Astrocyte of the cerebellum (primary cell): ENCODE results near the gene PRKAR1A.

Experiments used
- DNase-seq: peaks from one replicate; pipeline ENCODE4 v3.0.0-alpha.2; 2011; ENCODE audit warnings: low read depth
- H3K4me3 ChIP-seq: 2 replicates; pipeline ENCODE4 v1.5.1; 2011; ENCODE audit warnings: mild to moderate bottlenecking, low read depth, low read length, moderate library complexity
- in situ Hi-C: cut with HindIII; loops from 2 replicates; pipeline ENCODE4 v1.10.0; 2017; ENCODE audit warnings: low sequenced_read_pairs
- TF ChIP-seq, protein P1 (sequence below): IDR thresholded peaks from 2 replicates; pipeline ENCODE4 v1.5.1; 2012; ENCODE audit warnings: low read length, low read depth, moderate library complexity, mild to moderate bottlenecking; ENCODE audit errors: missing control alignments

Gene PRKAR1A

GRCh38 chr17:68591583-68591982, 79.4 kb downstream of the PRKAR1A start:
- H3K4me3 ChIP-seq = no peak overlapping the region
- TF ChIP-seq, protein P1, sequence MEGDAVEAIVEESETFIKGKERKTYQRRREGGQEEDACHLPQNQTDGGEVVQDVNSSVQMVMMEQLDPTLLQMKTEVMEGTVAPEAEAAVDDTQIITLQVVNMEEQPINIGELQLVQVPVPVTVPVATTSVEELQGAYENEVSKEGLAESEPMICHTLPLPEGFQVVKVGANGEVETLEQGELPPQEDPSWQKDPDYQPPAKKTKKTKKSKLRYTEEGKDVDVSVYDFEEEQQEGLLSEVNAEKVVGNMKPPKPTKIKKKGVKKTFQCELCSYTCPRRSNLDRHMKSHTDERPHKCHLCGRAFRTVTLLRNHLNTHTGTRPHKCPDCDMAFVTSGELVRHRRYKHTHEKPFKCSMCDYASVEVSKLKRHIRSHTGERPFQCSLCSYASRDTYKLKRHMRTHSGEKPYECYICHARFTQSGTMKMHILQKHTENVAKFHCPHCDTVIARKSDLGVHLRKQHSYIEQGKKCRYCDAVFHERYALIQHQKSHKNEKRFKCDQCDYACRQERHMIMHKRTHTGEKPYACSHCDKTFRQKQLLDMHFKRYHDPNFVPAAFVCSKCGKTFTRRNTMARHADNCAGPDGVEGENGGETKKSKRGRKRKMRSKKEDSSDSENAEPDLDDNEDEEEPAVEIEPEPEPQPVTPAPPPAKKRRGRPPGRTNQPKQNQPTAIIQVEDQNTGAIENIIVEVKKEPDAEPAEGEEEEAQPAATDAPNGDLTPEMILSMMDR = no peak
- DNase-seq = no peak
- in situ Hi-C loops = no loop called here

DNA sequence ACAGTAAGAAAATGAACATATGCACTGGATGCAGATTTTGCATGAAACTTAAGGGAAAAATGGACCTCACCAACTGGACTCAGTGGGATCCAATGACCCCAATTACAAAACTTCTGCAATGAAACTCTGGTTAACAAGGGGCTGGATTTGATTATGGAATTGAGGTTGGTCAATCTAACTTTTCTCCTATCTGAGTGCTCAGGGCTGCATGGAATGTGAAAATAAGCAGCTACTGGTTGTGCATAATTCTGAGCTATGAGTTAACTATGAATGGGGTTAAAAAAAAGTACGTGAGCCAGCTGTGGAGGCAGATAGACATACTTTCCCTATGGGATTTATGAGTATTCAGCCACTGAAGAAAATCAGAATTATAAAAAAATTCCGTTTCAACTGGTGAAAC, 79.8 kb downstream of the PRKAR1A start:
- no peak overlapping the region for H3K4me3 ChIP-seq
- TF ChIP-seq, protein P1 = no peak
- in situ Hi-C loops = no loop called here
- no peak for DNase-seq

DNA sequence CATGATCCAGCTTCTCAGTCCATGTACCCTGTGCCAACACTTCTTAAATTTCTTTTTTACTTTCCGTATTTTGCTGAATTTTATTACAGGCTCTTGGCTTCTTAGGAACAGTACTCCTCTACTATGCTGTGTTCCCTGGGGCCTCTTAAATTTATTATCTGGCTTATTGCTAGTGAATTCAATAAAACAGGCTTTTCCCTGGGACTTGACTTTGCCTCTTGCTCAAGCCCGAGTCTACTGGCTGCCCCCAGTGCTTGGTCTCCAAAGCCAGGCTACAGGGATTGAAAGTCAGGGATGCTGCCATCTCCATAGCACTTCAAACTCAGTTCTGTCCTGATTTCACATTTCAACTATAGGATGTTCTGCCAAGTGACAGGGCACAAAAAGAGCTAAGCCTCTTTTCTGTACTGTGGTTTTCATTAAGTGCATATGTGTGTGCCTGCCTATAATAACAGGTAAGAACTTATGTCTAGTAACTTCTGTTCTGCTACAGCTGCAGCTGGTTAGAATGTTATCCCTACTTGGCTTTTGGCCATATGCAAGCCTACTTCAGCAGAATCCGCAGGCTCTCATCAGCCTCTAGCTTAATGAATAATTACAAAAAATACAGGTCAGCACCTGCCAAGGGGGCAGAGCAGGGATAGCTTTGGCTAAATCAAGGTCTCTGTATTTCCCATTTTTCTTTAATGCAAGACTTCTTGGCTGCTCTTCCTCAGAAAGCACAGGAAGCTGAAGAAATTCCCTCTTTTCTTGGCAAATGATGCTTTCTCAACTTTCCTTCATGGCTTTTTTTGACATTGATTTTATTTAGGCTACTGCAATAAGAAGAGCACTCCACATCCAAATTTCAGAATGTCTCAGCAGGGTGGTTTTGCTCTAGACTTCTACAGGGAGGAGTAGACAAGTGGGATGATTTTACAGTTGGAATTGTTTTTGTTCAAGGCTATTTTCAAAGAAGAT, 80.7 kb downstream of the PRKAR1A start:
- DNase-seq = no peak
- TF ChIP-seq, protein P1 = no peak
- in situ Hi-C loops = no loop called here
- no peak overlapping the region for H3K4me3 ChIP-seq

- in situ Hi-C loops = no loop called here
- TF ChIP-seq, protein P1 = no peak
- no peak overlapping the region for H3K4me3 ChIP-seq
- DNase-seq = no peak
Measured at GRCh38 chr17:68594552-68594951, 82.3 kb downstream of the PRKAR1A start.

GRCh38 chr17:68595496-68595895, 83.3 kb downstream of the PRKAR1A start:
- no peak for DNase-seq
- TF ChIP-seq, protein P1 = no peak
- no peak overlapping the region for H3K4me3 ChIP-seq
- in situ Hi-C loops = no loop called here

- DNase-seq = no peak
- in situ Hi-C loops = no loop called here
- TF ChIP-seq, protein P1 = no peak
- H3K4me3 ChIP-seq = no peak overlapping the region
Measured at GRCh38 chr17:68595986-68596385, 83.8 kb downstream of the PRKAR1A start.
